ENCODE measurements around the gene SDHA.
"Not testable (repeated sequence)": the region's sequence is repeated elsewhere in the genome, so short reads cannot be mapped to it uniquely, and the experiment has no call there.

The SDHA gene

GRCh38 chr5:255116-255515 lies 37.0 kb downstream of the SDHA start:
- not testable (repeated sequence) for DNase-seq (ENCODE audit: low read depth, low spot score)

- DNase-seq (ENCODE audit: low read depth, low spot score) = not testable (repeated sequence)
Measured at GRCh38 chr5:256347-256746, 38.2 kb downstream of the SDHA start.

- no peak for DNase-seq (ENCODE audit: low read depth, low spot score)
Measured at GRCh38 chr5:257148-257547, 39.0 kb downstream of the SDHA start.

GRCh38 chr5:263275-263974 lies 45.3 kb downstream of the SDHA start:
- peak; percentile 69 for DNase-seq (ENCODE audit: low read depth, low spot score)

GRCh38 chr5:264338-264737 lies 46.2 kb downstream of the SDHA start:
- no peak for DNase-seq (ENCODE audit: low read depth, low spot score)

GRCh38 chr5:266311-267026 lies 48.3 kb downstream of the SDHA start:
- peak; percentile 77 for DNase-seq (ENCODE audit: low read depth, low spot score)

- DNase-seq (ENCODE audit: low read depth, low spot score) = no peak
Measured at GRCh38 chr5:267716-268115, 49.6 kb downstream of the SDHA start.

GRCh38 chr5:270340-270739 lies 52.2 kb downstream of the SDHA start:
- DNase-seq (ENCODE audit: low read depth, low spot score) = no peak

GRCh38 chr5:271828-272167 lies 53.7 kb downstream of the SDHA start:
- not testable (repeated sequence) for DNase-seq (ENCODE audit: low read depth, low spot score)

- not testable (repeated sequence) for DNase-seq (ENCODE audit: low read depth, low spot score)
Measured at GRCh38 chr5:273091-273490, 55.0 kb downstream of the SDHA start.

GRCh38 chr5:273491-273890 lies 55.4 kb downstream of the SDHA start:
- DNase-seq (ENCODE audit: low read depth, low spot score) = not testable (repeated sequence)

- not testable (repeated sequence) for DNase-seq (ENCODE audit: low read depth, low spot score)
Measured at GRCh38 chr5:274346-274745, 56.2 kb downstream of the SDHA start.

GRCh38 chr5:278646-279045 lies 60.5 kb downstream of the SDHA start:
- no peak for DNase-seq (ENCODE audit: low read depth, low spot score)

- DNase-seq (ENCODE audit: low read depth, low spot score) = not testable (repeated sequence)
Measured at GRCh38 chr5:279051-279665, 61.0 kb downstream of the SDHA start.

- no peak for DNase-seq (ENCODE audit: low read depth, low spot score)
Measured at GRCh38 chr5:285991-286557, 68.0 kb downstream of the SDHA start.

GRCh38 chr5:290200-290599 lies 72.1 kb downstream of the SDHA start:
- not testable (repeated sequence) for DNase-seq (ENCODE audit: low read depth, low spot score)

- DNase-seq (ENCODE audit: low read depth, low spot score) = not testable (repeated sequence)
Measured at GRCh38 chr5:291345-291744, 73.2 kb downstream of the SDHA start.

GRCh38 chr5:294788-295187 lies 76.7 kb downstream of the SDHA start:
- DNase-seq (ENCODE audit: low read depth, low spot score) = not testable (repeated sequence)

GRCh38 chr5:296207-296606 lies 78.1 kb downstream of the SDHA start:
- DNase-seq (ENCODE audit: low read depth, low spot score) = not testable (repeated sequence)

- not testable (repeated sequence) for DNase-seq (ENCODE audit: low read depth, low spot score)
Measured at GRCh38 chr5:296954-297353, 78.8 kb downstream of the SDHA start.

GRCh38 chr5:297448-297847 lies 79.3 kb downstream of the SDHA start:
- DNase-seq (ENCODE audit: low read depth, low spot score) = not testable (repeated sequence)

GRCh38 chr5:297991-298736 lies 80.0 kb downstream of the SDHA start:
- DNase-seq (ENCODE audit: low read depth, low spot score) = not testable (repeated sequence)
